Activated CD4-positive, CD25-positive, alpha-beta regulatory T cell treated with anti-CD3 and anti-CD28 coated beads, Interleukin-2, amount 50 U/mL, for 24 hours (primary cell): Measurements from ENCODE around the gene BMP3.

Experiments used
- ATAC-seq, 2 donors: fragments of 150-1000 bp; cut with Tn5 transposase; one replicate each; pipeline ENCODE4 v1.10.0; 2021; ENCODE audit warnings: mild to moderate bottlenecking in 1 of 2, moderate library complexity in 1 of 2

Gene BMP3

DNA sequence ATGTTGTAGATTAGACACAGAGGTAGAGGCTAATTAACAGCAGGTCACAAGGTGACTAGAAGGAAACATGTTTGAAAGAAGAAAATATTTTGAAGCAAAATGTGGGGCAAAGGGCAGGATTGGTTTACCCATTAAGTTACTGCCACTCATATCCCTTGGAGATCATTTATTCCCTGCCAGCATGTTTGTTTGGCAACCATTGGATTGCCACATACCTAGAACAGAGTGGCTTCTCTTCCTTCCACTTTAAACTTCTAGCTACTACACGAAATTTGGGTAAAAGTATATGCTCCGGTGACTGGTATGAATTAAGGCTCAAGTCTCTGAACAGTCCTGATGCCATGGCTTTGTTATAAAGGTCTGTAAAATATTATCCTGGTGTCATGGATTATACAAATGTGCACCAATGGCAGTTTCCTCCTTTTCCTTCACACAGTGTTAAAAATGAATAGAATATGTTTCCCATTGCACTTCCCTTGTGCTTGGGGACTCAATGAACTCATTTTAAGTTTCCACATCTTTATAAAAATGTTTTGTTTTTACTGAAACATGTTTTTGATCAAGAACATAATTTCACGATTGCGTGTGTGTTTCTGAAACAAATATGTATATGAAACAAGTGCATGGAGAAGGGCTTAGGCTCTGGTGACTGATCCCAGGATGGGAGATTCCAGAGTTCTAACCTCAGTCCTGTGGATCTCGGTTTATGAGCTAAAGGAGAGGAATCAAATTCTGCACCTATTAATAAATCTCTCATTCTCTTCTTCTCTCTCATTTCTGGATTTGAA, 12.3 kb downstream of the BMP3 start:
- ATAC-seq: no peak

- ATAC-seq: no peak
Measured at GRCh38 chr4:81049330-81049729, 18.8 kb downstream of the BMP3 start.

DNA sequence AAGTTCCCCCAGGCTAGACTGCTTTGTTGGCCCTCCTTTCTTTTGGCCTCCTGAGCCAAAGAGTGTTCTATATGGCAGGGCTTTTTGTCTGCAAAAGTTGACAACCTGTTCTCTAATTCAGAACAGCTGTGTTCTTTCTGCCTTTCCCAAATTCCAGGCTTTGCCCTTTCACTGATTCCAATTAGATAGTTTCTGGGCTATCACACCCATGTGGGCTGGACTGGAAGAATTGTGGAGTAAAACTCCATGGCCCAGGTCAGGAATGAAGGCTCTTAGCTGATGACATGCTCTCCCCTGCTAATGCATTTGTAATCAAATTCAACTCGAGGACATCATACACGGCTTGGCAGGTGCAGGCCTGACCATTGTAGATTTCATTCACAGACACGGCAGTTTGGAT, 19.4 kb downstream of the BMP3 start:
- ATAC-seq: no peak

DNA sequence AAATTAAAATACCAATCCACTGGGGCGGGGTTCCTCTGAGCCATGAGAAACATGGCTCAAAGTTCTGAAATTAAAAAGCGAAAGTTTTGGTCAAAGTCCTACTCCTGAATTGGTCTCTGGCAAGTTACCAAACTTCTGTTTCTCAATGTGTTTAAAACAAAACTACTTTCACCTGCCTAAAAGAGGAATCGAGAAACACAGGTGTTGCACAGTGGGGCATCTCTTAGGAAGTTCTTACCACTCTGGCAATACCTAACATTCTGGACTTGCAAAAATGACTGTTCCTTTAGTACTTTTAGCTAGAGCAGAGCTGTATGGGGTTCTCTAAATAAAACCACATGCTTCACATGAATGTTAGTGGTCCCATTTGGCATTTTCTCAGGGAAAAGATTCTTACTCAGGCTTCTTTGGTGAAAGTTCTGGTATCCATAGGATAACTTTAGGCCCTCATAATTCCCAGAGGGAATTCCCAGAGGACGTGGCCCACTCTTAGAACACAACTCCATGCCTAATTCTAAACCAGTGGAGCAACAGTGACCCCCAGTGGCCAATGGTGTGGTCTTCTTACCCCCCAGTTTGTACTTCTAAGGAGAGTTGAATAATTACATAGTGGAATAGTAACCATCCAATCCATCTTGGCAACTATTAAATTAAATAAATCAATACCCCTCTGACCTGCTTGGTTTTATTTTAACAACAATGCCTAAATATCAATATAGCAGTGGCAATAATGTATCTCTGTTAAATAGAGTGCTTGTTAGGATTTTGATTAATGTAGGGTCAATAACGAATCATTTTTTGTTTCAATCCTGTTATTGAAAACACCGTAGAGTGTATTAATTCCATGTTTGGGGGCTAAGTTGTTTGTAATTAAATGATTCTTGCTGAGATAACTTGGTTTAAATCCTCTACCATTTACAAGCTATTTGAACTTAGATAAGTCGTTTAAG, 21.9 kb downstream of the BMP3 start:
- peak in 1 of 2 donors; percentile 33 for ATAC-seq

- ATAC-seq: no peak
Measured at GRCh38 chr4:81058621-81059020, 28.1 kb downstream of the BMP3 start.

DNA sequence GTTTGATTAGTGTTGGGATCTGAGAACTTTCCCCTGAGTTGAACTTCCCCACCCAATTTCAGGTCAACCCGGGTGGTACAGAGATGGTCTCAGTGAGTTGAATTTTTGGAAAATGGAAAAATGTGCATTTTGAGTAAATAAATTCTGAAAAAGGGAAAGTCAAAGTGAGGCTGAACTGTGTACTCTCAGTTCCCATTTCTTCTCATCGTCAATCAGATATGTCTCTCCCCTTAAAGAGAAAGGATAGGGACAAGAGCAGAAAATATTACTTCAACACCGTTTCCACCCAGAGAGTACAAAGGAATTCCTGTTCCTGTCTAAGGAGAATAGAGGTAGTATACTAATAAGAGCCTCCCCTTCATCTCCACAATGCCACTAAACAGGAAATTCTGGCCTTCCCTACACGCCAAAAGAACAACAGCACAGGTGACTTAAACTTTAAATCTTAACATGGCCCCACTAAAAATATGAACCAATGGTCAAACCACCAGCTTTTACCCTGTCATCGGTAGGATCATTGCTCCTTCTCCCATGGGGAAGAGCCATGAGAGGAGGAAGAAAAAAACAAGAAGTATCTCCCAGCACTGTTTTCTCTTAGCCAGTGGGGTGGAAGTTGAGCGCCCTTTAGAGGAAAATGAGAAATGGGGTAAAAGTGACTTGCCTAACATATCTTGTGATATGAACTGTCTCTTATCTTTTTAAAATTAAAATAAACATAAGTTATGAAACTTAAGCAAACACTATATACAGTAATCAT, 30.3 kb downstream of the BMP3 start:
- no peak for ATAC-seq

DNA sequence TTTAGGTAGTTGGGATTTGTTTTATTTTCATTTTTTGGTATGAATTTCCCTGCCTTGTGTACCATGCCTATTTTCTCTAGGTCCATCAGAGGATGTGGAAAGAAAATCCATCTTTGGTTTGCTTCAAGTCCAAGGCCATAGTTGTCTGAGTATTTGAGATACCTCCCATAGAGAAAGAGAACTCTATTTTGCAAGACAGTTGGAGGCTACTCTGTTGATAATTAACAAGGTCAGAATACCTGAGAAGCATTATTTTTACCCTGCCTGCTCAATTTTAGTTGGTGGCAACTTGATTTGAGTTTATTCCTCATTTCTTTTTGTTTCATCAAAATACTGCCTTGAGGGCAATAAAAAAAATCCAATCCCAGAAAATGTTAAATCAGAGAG, 30.8 kb downstream of the BMP3 start:
- no peak for ATAC-seq

DNA sequence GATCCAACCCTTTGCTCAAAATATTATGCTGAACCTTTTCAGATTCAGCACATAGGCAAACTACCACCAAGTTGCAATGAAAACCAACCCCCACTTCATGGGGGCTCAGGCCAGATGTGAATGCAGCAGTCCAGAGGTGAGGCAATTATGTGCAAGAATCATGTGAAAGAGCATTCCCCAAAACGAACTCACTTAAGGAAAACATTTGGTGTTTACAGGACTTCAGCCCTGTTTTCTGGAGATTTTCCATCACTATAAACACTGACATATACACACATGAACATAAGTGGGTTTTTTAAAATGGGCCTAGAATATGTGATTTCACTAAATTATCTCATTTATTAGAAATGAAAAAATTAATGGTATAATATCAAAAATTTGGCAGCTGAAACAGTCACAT, 31.5 kb downstream of the BMP3 start:
- ATAC-seq: no peak

DNA sequence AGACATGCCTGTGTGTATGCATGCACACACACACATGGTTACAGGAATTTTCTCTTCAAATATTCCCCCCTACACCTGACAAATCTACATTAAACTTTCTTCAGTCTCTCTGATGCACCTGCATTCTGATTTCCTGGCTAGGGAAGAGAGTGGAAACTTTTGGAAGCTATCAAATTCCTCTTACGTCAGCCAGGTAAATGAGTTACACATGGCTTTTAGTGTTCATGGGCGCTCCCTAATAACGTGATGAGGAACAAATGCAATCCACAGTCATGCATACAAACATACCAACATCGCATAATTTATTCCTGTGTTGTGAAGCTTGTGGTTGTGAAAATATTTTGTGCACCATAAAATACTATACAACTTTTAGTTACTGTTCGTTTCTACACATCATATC, 34.9 kb downstream of the BMP3 start:
- no peak for ATAC-seq

DNA sequence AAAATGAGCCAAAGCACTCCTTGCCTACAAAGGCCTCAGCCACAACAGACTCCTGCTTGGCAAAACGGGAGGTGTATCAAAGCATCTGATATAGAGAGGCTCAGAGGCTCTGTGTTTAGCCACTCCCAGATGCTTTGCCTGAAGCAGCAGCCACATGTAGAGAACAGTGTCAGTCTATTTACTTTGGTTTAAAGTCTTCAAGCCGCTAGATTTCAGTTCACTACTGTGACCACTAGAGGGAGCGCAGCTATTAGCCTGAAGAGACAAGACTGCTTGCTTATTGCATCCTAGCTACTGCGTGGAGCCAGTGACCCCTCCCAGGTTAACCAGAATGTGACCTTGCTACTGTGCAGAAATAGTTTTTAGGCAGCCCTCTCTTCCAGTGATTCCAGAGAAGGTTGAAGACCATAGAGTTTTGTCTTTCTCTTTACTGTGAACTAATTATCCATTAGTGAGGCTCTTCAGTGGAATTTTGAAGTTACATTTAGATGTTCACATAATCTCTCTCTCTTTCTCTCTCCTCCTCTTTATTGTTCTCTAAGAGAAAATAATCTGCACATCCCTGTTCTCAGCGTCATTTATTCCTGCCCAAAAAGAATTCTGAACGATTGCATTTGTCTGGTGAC, 39.3 kb downstream of the BMP3 start:
- ATAC-seq: peak; percentile 53 to 64

GRCh38 chr4:81071013-81071412, 40.5 kb downstream of the BMP3 start:
- no peak for ATAC-seq

GRCh38 chr4:81081156-81081555, 50.6 kb downstream of the BMP3 start:
- ATAC-seq: no peak

- ATAC-seq: no peak
Measured at GRCh38 chr4:81084029-81084428, 53.5 kb downstream of the BMP3 start.

- ATAC-seq: no peak
Measured at GRCh38 chr4:81084634-81085033, 54.1 kb downstream of the BMP3 start.

GRCh38 chr4:81085291-81085690, 54.8 kb downstream of the BMP3 start:
- no peak for ATAC-seq

DNA sequence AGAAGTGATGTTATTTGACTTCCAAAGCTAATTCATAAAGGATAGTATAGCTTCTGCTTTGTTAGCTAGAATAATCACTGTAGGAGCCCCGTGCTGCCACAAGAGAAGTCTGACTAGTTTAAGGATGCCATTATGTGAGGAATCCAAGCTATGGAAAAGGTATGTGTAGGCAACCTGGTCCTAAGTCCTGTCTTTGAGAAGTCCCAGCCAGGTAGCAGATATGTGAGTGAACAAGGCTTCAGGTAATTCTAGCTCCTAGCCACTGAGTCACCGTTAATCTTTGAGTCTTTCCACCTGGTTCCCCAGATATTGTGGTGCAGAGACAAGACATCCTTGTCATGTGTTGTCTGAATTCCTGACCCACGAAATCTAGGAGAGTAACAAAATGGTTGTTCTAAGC, 55.5 kb downstream of the BMP3 start:
- no peak for ATAC-seq

GRCh38 chr4:81093720-81094401, 63.4 kb downstream of the BMP3 start:
- no peak for ATAC-seq

- no peak for ATAC-seq
Measured at GRCh38 chr4:81095389-81095788, 64.9 kb downstream of the BMP3 start.

DNA sequence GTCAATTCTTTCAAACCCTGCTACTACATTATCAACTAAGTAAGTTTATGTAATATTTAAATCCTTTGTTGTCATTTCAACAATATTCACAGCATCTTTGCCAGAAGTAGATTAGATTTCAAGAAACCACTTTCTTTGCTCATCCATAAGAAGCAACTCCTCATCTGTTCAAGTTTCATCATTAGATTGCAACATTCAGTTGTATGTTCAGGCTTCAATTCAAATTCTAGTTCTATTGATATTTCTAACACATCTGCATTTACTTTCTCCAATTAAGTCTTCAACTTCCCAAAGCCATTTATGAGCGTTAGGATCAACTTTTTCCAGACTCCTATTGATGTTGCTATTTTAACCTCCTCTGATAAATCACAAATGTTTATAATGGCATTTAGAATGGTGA, 66.1 kb downstream of the BMP3 start:
- no peak for ATAC-seq

DNA sequence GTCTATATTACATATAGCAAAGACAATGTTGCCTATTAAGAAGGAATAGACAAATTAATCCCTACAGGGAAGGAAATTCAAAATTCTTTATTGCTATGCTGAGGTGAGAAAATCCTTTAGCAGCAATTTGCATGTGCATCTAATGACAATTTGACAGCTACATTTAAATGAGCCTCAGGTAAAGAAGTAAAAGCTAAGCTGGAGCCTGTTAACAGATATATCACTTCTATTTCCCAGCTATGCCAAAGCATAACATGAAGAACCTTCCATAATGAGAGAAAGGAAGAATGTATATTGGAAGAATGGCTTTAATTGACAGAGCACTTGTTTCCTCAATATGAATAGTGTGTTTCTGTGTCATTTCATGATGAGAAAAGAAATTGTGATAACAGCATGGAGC, 71.6 kb downstream of the BMP3 start:
- no peak for ATAC-seq

- ATAC-seq: no peak
Measured at GRCh38 chr4:81106150-81106549, 75.6 kb downstream of the BMP3 start.
